ENCODE results near the gene IMMT. TPM values are rescaled to one million over a fixed set of nuclear protein-coding genes. Genes with fewer than 3 reads are reported as not detected.

IMMT gene
- total and polyA plus RNA-seq, 11 donors, result 62.0 to 315 (median 219) TPM

DNA sequence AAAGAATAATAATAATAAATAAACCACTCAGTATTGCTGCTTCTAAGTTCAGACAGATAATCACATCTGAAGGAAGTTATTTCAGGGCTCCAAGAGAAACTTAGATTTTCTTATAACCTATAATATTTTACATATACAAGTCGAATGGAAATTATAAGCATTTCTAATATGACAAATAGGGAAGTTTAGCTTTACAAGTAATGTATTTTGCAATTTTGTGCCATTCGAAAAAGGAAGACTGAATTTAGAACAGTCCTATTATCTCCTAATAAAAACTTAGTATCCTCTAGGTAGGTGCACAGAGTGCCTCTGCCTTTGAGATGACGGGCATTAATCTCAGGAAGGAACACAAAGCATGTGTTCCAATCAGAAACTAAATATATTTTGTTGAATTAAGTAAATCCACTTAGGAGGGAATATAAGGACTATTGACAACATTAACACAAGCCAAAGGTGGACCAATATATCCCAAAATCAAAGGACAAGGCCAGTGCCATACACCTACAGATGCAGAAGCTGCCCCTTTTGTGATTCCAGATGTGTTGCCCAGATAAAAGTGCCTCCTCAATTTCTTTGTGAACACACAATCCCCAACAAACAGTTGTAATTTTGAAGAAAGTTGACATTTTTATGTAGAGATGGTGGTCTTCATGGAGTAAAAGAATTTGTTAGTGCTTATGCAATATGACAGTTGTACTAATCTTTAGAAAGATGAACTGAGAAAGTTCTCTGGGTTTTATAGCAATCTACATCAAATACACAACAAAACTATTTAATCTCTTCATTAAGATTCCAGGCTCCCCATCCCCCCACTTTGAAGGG, 52.6 kb downstream of the IMMT start:
- peaks cover 0 to 100% (median 98%) of the 10 kb centered on the region in 9 donors for H3K36me3 ChIP-seq
- H3K4me1 ChIP-seq, result peaks cover 0 to 10% (median 0%) of the 10 kb centered on the region in 12 donors
- intact Hi-C loops (cut with DNase I), result no loop called here
- WGBS, 4 donors, result 57 to 82% (median 69%) methylated on average over 3 of the region's 3 CpGs
- no peak for TF ChIP-seq CTCF (IDR thresholded peaks at IDR 0.05)
- TF ChIP-seq POLR2A (IDR thresholded peaks at IDR 0.05), result no peak
- DNase-seq (no peak), ATAC-seq (no peak)
- no peaks in the 10 kb centered on the region for H3K27me3 ChIP-seq
- H3K9me3 ChIP-seq, result no peaks in the 10 kb centered on the region
- no peak overlapping the region for H3K4me3 ChIP-seq
- H3K27ac ChIP-seq, result peak overlapping the region in 1 of 12 donors; percentile 27

- Histone ChIP-seq H3K27ac (peak overlapping the region in 1 of 12 donors; percentile 22), H3K27me3 (no peaks in the 10 kb centered on the region), H3K36me3 (peaks cover 0 to 100% (median 98%) of the 10 kb centered on the region in 9 donors), H3K4me3 (no peak overlapping the region), H3K4me1 (peaks cover 0 to 10% (median 0%) of the 10 kb centered on the region in 12 donors), H3K9me3 (no peaks in the 10 kb centered on the region)
- peak in 3 of 4 donors; percentile 52 to 68 (median 56) for ATAC-seq
- DNase-seq, result no peak
- WGBS, 4 donors, result 71 to 82% (median 74%) methylated on average over 4 of the region's 4 CpGs
- intact Hi-C loops (cut with DNase I), result no loop called here
- no peak for TF ChIP-seq POLR2A (IDR thresholded peaks at IDR 0.05)
- no peak for TF ChIP-seq CTCF (IDR thresholded peaks at IDR 0.05)
These were observed 54.3 kb downstream of the IMMT start for GRCh38 chr2:86140969-86141392.

- Histone ChIP-seq H3K36me3 (peaks cover 2 to 100% (median 98%) of the 10 kb centered on the region in 9 donors), H3K27ac (no peak overlapping the region), H3K4me1 (peaks cover 0 to 10% (median 0%) of the 10 kb centered on the region in 12 donors), H3K9me3 (no peaks in the 10 kb centered on the region), H3K27me3 (no peaks in the 10 kb centered on the region), H3K4me3 (no peak overlapping the region)
- intact Hi-C loops (cut with DNase I), result no loop called here
- WGBS, 4 donors, result 84 to 98% (median 94%) methylated on average over 4 of the region's 4 CpGs
- ATAC-seq, result no peak
- no peak for DNase-seq
- no peak for TF ChIP-seq CTCF (IDR thresholded peaks at IDR 0.05)
- TF ChIP-seq POLR2A (IDR thresholded peaks at IDR 0.05), result no peak
These were observed 55.3 kb downstream of the IMMT start for GRCh38 chr2:86139981-86140380.

DNA sequence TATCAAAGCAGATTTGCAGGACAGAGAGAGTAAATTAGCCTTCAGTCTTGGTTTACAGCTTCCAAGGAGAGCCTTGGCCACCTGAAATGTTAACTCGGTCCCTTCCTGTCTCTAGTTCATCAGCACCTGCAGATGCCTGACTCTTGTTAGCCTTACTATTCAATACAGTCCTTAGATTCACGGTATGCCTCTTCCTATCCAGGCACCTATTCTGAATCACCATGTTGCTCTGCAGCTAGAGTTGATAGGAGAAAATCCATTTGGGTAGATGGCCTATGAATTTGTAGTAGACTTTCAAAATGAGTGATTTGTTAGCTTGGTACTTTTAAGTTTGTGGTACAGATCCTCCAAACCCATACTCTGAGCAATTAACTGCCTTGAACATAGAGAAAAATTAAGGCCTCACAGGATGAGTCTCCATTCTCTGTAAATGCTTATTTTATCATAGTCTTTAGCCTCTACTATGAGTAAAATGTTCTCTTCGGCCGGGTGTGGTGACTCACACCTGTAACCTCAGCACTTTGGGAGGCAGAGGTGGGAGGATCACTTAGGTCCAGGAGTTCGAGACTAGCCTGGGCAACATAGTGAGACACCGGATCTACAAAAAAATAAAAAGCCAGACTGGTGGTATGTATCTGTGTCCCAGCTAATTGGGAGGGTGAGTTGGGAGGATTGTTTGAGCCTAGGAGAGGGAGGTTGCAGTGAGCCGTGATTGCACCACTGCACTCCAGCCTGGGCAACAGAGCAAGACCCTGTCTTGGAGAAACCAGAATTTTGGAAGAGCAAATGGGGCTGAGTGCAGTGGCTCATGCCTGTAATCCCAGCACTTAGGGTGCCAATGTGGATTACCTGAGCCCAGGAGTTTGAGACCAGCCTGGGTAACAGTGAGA, 56.3 kb downstream of the IMMT start:
- Histone ChIP-seq H3K27me3 (no peaks in the 10 kb centered on the region), H3K4me3 (no peak overlapping the region), H3K9me3 (no peaks in the 10 kb centered on the region), H3K36me3 (peaks cover 2 to 100% (median 98%) of the 10 kb centered on the region in 9 donors), H3K27ac (no peak overlapping the region), H3K4me1 (peaks cover 0 to 10% (median 0%) of the 10 kb centered on the region in 12 donors)
- 96 to 97% (median 97%) methylated on average over 7 of the region's 7 CpGs for WGBS, 4 donors
- ATAC-seq (no peak), DNase-seq (no peak)
- intact Hi-C loops (cut with DNase I), result no loop called here
- TF ChIP-seq POLR2A (IDR thresholded peaks at IDR 0.05) (no peak), CTCF (IDR thresholded peaks at IDR 0.05) (no peak)
